EH (cell line): ENCODE measurements around the gene PALLD.
A peak's percentile ranks its signal among the peaks of the same experiment; 100 is the strongest.
"Not testable (repeated sequence)": the region's sequence is repeated elsewhere in the genome, so short reads cannot be mapped to it uniquely, and the experiment has no call there.

ENCODE experiments used
- DNase-seq: peaks from one replicate; pipeline ENCODE4 v3.0.0-alpha.2; 2015; ENCODE audit warnings: low read depth

Gene PALLD

GRCh38 chr4:168908093-168908492, 411.2 kb downstream of the PALLD start:
- DNase-seq: peak; percentile 74

GRCh38 chr4:168908851-168909273, 412.0 kb downstream of the PALLD start:
- DNase-seq: no peak

- DNase-seq: no peak
These were observed 417.2 kb downstream of the PALLD start for GRCh38 chr4:168914095-168914494.

GRCh38 chr4:168917138-168917779, 420.4 kb downstream of the PALLD start:
- peak; percentile 65 for DNase-seq

- no peak for DNase-seq
These were observed 423.0 kb downstream of the PALLD start for GRCh38 chr4:168919706-168920324.

GRCh38 chr4:168920441-168921065, 423.7 kb downstream of the PALLD start:
- no peak for DNase-seq

GRCh38 chr4:168923526-168924194, 426.8 kb downstream of the PALLD start:
- DNase-seq: peak; percentile 76

- DNase-seq: no peak
These were observed 427.8 kb downstream of the PALLD start for GRCh38 chr4:168924667-168925066.

- no peak for DNase-seq
These were observed 429.1 kb downstream of the PALLD start for GRCh38 chr4:168925789-168926490.

- DNase-seq: no peak
These were observed 431.5 kb downstream of the PALLD start for GRCh38 chr4:168928346-168928745.

GRCh38 chr4:168928875-168929274, 432.0 kb downstream of the PALLD start:
- no peak for DNase-seq

GRCh38 chr4:168930413-168931196, 433.8 kb downstream of the PALLD start:
- DNase-seq: no peak

- no peak for DNase-seq
These were observed 434.4 kb downstream of the PALLD start for GRCh38 chr4:168931215-168931650.

GRCh38 chr4:168932138-168932537, 435.3 kb downstream of the PALLD start:
- no peak for DNase-seq

GRCh38 chr4:168933423-168933822, 436.6 kb downstream of the PALLD start:
- DNase-seq: no peak

- not testable (repeated sequence) for DNase-seq
These were observed 440.6 kb downstream of the PALLD start for GRCh38 chr4:168937473-168937872.

GRCh38 chr4:168942985-168943384, 446.1 kb downstream of the PALLD start:
- DNase-seq: no peak

GRCh38 chr4:168945291-168945690, 448.4 kb downstream of the PALLD start:
- no peak for DNase-seq

GRCh38 chr4:168952821-168953246, 456.0 kb downstream of the PALLD start:
- DNase-seq: not testable (repeated sequence)

GRCh38 chr4:168955674-168956073, 458.8 kb downstream of the PALLD start:
- no peak for DNase-seq

- no peak for DNase-seq
These were observed 463.9 kb downstream of the PALLD start for GRCh38 chr4:168960716-168961115.
